Measurements from ENCODE around the gene FFAR1.

DNA sequence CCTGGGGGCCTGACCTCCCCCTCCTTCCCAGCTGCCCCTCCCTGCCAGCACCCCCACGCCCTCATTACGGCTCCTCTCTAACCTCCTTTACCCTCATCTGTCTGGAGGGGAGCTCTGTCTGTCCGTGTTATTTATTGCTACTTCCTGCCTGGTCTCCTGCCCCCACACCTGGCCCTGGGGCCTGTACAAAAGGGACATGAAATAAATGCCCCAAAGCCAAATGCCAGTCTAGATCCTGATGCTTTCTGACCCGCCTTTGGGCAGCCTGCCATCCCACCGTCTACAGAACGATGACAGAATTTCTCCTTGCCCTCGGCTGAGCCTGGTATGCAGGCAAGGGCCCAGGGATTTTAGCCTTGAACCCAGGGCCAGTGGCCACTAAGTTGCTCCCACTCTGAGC lies 34.1 kb upstream of the FFAR1 start:
- TF ChIP-seq, protein P1, sequence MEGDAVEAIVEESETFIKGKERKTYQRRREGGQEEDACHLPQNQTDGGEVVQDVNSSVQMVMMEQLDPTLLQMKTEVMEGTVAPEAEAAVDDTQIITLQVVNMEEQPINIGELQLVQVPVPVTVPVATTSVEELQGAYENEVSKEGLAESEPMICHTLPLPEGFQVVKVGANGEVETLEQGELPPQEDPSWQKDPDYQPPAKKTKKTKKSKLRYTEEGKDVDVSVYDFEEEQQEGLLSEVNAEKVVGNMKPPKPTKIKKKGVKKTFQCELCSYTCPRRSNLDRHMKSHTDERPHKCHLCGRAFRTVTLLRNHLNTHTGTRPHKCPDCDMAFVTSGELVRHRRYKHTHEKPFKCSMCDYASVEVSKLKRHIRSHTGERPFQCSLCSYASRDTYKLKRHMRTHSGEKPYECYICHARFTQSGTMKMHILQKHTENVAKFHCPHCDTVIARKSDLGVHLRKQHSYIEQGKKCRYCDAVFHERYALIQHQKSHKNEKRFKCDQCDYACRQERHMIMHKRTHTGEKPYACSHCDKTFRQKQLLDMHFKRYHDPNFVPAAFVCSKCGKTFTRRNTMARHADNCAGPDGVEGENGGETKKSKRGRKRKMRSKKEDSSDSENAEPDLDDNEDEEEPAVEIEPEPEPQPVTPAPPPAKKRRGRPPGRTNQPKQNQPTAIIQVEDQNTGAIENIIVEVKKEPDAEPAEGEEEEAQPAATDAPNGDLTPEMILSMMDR (conservative IDR thresholded peaks at IDR 0.05), result no peak
- TF ChIP-seq ZFX (IDR thresholded peaks at IDR 0.05), result no peak

All from C4-2B (cell line).